ENCODE data around the gene RNF44.
A peak's percentile ranks its signal among the peaks of the same experiment; 100 is the strongest.

Gene RNF44

DNA sequence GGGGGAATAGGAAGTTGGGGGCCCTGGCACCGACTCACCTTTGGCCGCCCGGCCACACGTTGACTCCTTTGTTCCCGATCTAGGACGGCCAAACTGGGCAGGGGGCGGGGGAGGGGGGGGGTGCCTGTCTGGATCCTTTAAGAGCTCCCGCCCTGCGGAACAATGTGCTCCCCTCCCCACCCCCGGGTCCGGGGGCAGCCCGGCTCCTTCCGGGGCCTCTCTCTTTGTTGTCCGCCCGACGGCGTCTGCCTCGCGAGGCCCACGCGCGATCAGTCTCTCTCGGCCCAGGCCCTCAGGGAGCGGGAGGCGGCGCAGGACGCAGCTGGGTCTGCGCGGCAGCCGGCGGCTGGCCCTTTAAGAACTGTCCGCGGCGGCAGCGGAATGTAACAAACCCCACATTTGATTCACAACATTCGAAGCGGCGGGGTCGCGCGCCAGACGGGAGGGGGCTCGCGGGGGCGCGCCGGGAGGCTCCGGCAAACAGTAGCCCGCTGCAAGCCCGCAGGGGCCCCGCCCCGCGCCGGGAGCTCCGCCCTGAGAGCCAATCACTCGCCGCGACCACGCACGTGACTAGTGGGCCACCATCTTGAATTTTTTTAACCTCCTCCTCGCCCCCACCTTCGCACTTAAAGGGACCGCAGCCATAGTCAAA, at the start of gene RNF44:
TSS of gene RNF44 (minus strand) at position 501 of the 652 bp plus-strand sequence. CDS start 4,930 bp downstream, outside the sequence.
- TF ChIP-seq, protein P1, sequence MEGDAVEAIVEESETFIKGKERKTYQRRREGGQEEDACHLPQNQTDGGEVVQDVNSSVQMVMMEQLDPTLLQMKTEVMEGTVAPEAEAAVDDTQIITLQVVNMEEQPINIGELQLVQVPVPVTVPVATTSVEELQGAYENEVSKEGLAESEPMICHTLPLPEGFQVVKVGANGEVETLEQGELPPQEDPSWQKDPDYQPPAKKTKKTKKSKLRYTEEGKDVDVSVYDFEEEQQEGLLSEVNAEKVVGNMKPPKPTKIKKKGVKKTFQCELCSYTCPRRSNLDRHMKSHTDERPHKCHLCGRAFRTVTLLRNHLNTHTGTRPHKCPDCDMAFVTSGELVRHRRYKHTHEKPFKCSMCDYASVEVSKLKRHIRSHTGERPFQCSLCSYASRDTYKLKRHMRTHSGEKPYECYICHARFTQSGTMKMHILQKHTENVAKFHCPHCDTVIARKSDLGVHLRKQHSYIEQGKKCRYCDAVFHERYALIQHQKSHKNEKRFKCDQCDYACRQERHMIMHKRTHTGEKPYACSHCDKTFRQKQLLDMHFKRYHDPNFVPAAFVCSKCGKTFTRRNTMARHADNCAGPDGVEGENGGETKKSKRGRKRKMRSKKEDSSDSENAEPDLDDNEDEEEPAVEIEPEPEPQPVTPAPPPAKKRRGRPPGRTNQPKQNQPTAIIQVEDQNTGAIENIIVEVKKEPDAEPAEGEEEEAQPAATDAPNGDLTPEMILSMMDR (conservative IDR thresholded peaks at IDR 0.05), result no peak
- H3K27ac ChIP-seq, result peak within 1 kb of the TSS; percentile 99

DNA sequence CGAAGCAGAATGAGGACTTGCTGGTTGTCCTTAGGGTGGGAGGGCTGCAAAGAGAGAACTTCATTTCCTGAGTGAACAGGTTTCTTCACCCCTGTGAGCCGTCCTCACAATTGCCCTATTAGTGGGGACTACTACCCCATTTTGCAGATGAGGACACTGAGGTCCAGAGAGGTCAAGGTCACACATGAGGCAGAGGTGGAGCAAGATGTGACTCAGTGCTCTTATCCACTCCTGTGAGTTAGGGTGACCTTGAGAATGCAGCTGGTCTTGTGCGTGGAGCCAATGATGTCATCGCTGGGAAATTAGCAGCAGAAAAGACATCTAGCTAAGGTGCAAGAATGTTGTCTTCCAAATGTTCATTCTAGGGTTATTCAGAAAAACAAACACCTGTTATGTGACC, 45.9 kb upstream of the RNF44 start:
- H3K27ac ChIP-seq, result no peak overlapping the region
- TF ChIP-seq, protein P1 (conservative IDR thresholded peaks at IDR 0.05), result no peak

DNA sequence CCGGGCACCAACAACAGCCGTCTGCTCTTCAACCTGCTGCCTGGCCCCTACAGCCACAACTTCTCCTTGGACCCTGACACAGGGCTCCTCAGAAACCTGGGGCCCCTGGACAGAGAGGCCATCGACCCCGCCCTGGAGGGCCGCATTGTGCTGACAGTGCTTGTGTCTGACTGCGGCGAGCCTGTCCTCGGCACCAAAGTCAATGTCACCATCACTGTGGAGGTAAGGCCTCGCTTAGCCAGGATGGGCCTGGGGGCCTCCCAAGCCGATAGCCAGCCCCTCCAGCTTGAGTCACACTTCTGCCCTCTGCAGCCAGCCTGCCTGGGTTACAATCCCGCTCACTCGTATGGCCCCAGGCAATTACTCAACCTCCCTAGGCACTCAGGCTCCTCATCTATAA, 44.2 kb upstream of the RNF44 start:
- TF ChIP-seq, protein P1 (conservative IDR thresholded peaks at IDR 0.05), result no peak
- H3K27ac ChIP-seq, result no peak overlapping the region

DNA sequence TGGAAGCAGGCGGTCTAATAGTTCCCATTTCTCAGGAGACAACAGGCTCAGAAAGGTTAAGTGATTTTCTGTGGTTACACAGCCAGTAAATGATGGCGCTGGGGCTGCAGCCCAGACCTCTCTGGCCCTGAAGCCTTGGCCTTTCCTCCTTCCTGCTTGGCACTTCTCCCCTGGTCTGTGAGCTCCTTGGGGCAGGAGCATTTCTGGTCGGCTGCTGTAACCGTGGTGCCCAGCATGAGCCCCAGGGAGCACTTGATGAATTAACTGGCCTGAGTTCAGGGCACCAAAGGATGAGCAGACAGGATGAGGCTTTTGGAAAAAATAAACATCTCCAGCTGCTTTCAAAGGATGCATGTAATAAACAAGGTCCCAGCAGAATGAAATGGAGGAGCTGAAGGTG, 42.1 kb upstream of the RNF44 start:
- H3K27ac ChIP-seq, result no peak overlapping the region
- TF ChIP-seq, protein P1 (conservative IDR thresholded peaks at IDR 0.05), result no peak

DNA sequence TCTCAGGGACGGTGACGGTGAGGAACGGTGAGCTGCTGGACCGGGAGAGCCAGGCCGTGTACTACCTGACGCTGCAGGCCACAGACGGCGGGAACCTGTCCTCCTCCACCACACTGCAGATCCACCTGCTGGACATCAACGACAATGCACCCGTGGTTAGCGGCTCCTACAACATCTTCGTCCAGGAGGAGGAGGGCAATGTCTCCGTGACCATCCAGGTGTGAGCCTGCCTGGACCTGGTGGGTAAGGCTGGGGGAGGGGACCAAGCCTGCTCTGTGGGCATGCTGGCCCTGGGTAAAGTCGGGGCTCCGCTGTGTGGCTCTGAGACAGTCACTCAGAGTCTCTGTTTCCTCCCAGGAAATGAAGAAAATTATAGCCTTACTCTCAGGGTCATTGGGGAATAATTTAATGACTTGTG, 41.2 kb upstream of the RNF44 start:
- H3K27ac ChIP-seq, result peak overlapping the region; percentile 45
- TF ChIP-seq, protein P1 (conservative IDR thresholded peaks at IDR 0.05), result peak; percentile 97

DNA sequence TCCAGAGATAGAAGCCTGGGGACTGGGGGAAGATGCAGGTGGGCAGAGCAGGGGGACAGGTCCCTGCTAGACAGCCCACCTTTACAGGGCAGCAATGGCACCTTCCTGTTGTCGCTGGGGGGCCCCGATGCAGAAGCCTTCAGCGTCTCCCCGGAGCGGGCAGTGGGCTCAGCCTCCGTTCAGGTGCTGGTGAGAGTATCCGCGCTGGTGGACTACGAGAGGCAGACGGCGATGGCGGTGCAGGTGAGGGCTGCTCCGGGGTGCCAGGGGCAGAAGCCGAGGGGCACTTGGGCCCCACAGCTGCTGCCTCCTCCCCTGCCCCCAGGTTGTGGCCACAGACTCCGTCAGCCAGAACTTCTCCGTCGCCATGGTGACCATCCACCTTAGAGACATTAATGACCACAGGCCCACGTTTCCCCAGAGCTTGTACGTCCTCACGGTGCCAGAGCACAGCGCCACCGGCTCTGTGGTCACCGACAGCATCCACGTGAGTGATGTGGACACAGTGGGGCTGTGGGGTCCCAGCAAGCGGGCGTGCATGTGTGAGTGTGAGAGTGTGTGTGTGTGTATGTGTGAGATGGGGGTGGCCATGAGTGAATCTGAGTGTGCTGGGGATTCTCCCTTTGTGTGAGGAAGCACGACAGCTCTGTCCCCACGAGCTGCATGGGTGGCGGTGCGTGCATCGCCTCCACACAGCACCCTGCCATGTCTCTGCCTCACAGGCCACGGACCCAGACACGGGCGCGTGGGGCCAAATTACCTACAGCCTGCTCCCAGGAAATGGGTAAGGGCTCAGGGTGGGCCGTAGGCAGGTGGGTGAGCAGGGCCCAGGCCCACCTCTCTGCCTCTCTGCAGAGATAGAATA, 40.3 kb upstream of the RNF44 start:
- TF ChIP-seq, protein P1 (conservative IDR thresholded peaks at IDR 0.05), result no peak
- H3K27ac ChIP-seq, result peak overlapping the region; percentile 45
